Pancreas (tissue), 10 donors: Measurements from ENCODE around the gene ATF7IP. TPM values are rescaled to one million over a fixed set of nuclear protein-coding genes. Genes with fewer than 3 reads are reported as not detected.

Experiments
- ATAC-seq, 4 donors: fragments of 200-7000 bp; cut with Tn5 transposase; one replicate each; pipeline versions ENCODE4 v1.8.0 to v1.9.1; 2020; ENCODE audit warnings: mild to moderate bottlenecking in 4 of 4, moderate library complexity in 4 of 4
- DNase-seq, 6 donors: peaks; one replicate each; pipeline ENCODE4 v3.0.0-alpha.2; 2020
- FAIRE-seq: peaks from 2 replicates; lab custom pipeline; 2012; peaks lifted over from hg19 to GRCh38; lab: Jason Lieb, UNC
- H3K27ac ChIP-seq, 4 donors: fragments of 200-600 bp; sonication (generic); 1 replicate in 3 of 4; 2 replicates in 1 of 4; pipeline versions ENCODE4 v1.5.0 to v1.8.0; 2020
- H3K27me3 ChIP-seq, 4 donors: fragments of 200-600 bp; one replicate each; pipeline ENCODE4 v1.8.0; 2021
- H3K36me3 ChIP-seq, 3 donors: fragments of 200-600 bp; sonication (generic) in 1 of 3; one replicate each; pipeline versions ENCODE4 v1.5.0 to v1.8.0; 2020 to 2021
- H3K4me1 ChIP-seq, 3 donors: fragments of 200-600 bp; one replicate each; pipeline ENCODE4 v1.8.0; 2021
- H3K4me3 ChIP-seq, 4 donors: fragments of 200-600 bp; sonication (generic) in 2 of 4; one replicate each; pipeline versions ENCODE4 v1.5.0 to v1.8.0; 2020 to 2021
- H3K9me3 ChIP-seq, 4 donors: fragments of 200-600 bp; one replicate each; pipeline ENCODE4 v1.8.0; 2021
- WGBS, 2 donors: extraction: QIAGEN DNeasy Blood & Tissue Kit; methylation state at CpG; one replicate each; pipeline ENCODE4 v1.1.7; 2013; 5-methylcytosine and 5-hydroxymethylcytosine counted together
- intact Hi-C, 3 donors: fragments of 100-400 bp; cut with DNase I; formaldehyde crosslinking; loops; one replicate each; pipeline versions ENCODE4 v1.11.1 to v1.14.2; 2022
- polyA plus RNA-seq, 2 donors: library from polyadenylated mRNA; stranded (reverse); fragments of 200-250 nt; gene quantifications; one replicate each; pipeline ENCODE4 v1.2.3, GENCODE V29; 2013
- total RNA-seq, 6 donors: library from RNA; stranded (reverse); fragmentation: NEBNext Ultra II Directional in 4 of 6; extraction: Animal tissue kit (Norgen Biotek cat#: 25700) in 4 of 6; gene quantifications; one replicate each; pipeline versions ENCODE4 v1.2.1 to v1.2.4, GENCODE V29; 2021 to 2023
- TF ChIP-seq, protein P1 (sequence below), 4 donors: fragments of 200-600 bp; sonication (generic) in 3 of 4; IDR thresholded peaks; one replicate each; pipeline versions ENCODE4 v1.5.0 to v1.8.0; 2021; ENCODE audit warnings: antibody characterized with exemption in 4 of 4
- donor health status: healthy with polysubstance abuse.
- donor health status: DM: no; HTN: no; CAD: no; lungs with moderate emphysema.
- donor health status: DM: no; HTN: no; CAD: no.
- donor health status: control.
- donor health status: control.
- donor health status: Bipolar disorder and iron deficiency.
- donor health status: DM: yes; HTN: yes; CAD: no.
- donor health status: DM: no; HTN: no; CAD: no.
- donor health status: DM: no; HTN: no; CAD: no.
- donor health status: DM: yes; HTN: yes; CAD: no.

ATF7IP gene
- total and polyA plus RNA-seq, 8 donors: 5.7 to 54.1 (median 27.7) TPM

DNA sequence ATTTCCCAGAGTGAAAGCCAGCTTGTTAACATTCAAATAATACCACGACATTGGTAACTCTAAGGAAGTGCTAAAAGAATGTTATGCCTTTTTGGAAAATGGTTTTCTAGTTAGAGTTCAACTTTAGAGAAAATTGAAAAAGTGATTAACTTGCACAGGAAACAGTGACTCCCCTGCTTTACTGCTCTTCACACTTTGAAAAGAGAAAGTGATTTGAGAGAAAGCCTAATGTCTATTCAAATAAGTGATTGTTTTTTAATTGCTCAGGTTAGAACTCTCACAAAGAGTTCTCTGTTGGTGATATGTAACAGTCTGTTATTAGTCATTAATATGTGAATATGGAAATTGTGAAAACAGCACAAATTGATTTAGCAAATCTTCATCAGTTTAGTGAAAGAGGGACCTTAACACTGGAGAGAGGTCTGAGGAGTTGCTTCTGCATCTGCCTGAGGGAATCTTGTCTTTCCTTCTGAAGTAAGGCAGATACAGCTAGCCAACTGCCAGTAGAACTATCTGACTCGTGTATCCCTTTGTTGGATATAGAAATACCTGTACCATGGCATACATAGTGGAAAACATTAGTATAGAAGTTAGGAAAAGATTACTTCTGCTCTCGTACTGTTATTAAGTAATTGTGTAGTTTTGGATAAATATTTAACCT, 25.5 kb downstream of the ATF7IP start:
- TF ChIP-seq, protein P1, sequence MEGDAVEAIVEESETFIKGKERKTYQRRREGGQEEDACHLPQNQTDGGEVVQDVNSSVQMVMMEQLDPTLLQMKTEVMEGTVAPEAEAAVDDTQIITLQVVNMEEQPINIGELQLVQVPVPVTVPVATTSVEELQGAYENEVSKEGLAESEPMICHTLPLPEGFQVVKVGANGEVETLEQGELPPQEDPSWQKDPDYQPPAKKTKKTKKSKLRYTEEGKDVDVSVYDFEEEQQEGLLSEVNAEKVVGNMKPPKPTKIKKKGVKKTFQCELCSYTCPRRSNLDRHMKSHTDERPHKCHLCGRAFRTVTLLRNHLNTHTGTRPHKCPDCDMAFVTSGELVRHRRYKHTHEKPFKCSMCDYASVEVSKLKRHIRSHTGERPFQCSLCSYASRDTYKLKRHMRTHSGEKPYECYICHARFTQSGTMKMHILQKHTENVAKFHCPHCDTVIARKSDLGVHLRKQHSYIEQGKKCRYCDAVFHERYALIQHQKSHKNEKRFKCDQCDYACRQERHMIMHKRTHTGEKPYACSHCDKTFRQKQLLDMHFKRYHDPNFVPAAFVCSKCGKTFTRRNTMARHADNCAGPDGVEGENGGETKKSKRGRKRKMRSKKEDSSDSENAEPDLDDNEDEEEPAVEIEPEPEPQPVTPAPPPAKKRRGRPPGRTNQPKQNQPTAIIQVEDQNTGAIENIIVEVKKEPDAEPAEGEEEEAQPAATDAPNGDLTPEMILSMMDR (IDR thresholded peaks at IDR 0.05): no peak
- peaks cover 8 to 57% (median 37%) of the 10 kb centered on the region in 3 donors for H3K4me1 ChIP-seq
- no peak for ATAC-seq
- 18 to 21% methylated on average over 3 of the region's 3 CpGs for WGBS, 2 donors
- H3K27me3 ChIP-seq: no peaks in the 10 kb centered on the region
- no peak overlapping the region for H3K4me3 ChIP-seq
- FAIRE-seq: peak; percentile 34
- H3K36me3 ChIP-seq: no peaks in the 10 kb centered on the region
- DNase-seq: no peak
- intact Hi-C loops: no loop called here
- no peaks in the 10 kb centered on the region for H3K9me3 ChIP-seq
- peak overlapping the region in 1 of 4 donors; percentile 5 for H3K27ac ChIP-seq

- H3K36me3 ChIP-seq: no peaks in the 10 kb centered on the region
- WGBS, 2 donors: 20 to 29% methylated on average over 1 of the region's 1 CpG
- H3K9me3 ChIP-seq: no peaks in the 10 kb centered on the region
- peak; percentile 51 for FAIRE-seq
- H3K27me3 ChIP-seq: no peaks in the 10 kb centered on the region
- TF ChIP-seq, protein P1 (IDR thresholded peaks at IDR 0.05): no peak
- intact Hi-C loops: no loop called here
- peaks cover 8 to 46% (median 34%) of the 10 kb centered on the region in 3 donors for H3K4me1 ChIP-seq
- no peak for ATAC-seq
- no peak for DNase-seq
- H3K4me3 ChIP-seq: no peak overlapping the region
- peak overlapping the region in 2 of 4 donors; percentile 63 to 66 for H3K27ac ChIP-seq
These were observed 28.3 kb downstream of the ATF7IP start for GRCh38 chr12:14393751-14394150.

- peak; percentile 87 for FAIRE-seq
- Histone ChIP-seq H3K27me3 (no peaks in the 10 kb centered on the region), H3K9me3 (no peaks in the 10 kb centered on the region), H3K36me3 (no peaks in the 10 kb centered on the region), H3K27ac (peak overlapping the region in 3 of 4 donors; percentile 2 to 66 (median 63)), H3K4me3 (peak overlapping the region in 2 of 4 donors; percentile 16), H3K4me1 (peaks cover 8 to 46% (median 34%) of the 10 kb centered on the region in 3 donors)
- 3 to 4% methylated on average over 3 of the region's 3 CpGs for WGBS, 2 donors
- intact Hi-C loops: no loop called here
- DNase-seq: peak in 3 of 6 donors; percentile 35 to 58 (median 37)
- TF ChIP-seq, protein P1 (IDR thresholded peaks at IDR 0.05): no peak
- ATAC-seq: peak; percentile 91 to 96 (median 96)
These were observed 29.0 kb downstream of the ATF7IP start for GRCh38 chr12:14394317-14395073.

GRCh38 chr12:14395074-14395778, 29.7 kb downstream of the ATF7IP start:
- ATAC-seq (peak; percentile 36 to 60 (median 52)), DNase-seq (no peak), FAIRE-seq (no peak)
- peak overlapping the region in 2 of 4 donors; percentile 16 for H3K4me3 ChIP-seq
- no peaks in the 10 kb centered on the region for H3K9me3 ChIP-seq
- H3K27me3 ChIP-seq: no peaks in the 10 kb centered on the region
- H3K36me3 ChIP-seq: no peaks in the 10 kb centered on the region
- WGBS, 2 donors: 20% methylated on average over 3 of the region's 3 CpGs
- TF ChIP-seq, protein P1 (IDR thresholded peaks at IDR 0.05): no peak
- intact Hi-C loops: no loop called here
- peaks cover 6 to 42% (median 34%) of the 10 kb centered on the region in 3 donors for H3K4me1 ChIP-seq
- peak overlapping the region in 3 of 4 donors; percentile 2 to 66 (median 63) for H3K27ac ChIP-seq
